HepG2 (cell line): Measurements from ENCODE around the gene MB. TPM values are rescaled to one million over a fixed set of nuclear protein-coding genes. Genes with fewer than 3 reads are reported as not detected.
A peak's percentile ranks its signal among the peaks of the same experiment; 100 is the strongest.

ENCODE experiments used
- ADNP ChIP-seq: sonication (generic); formaldehyde crosslinking; IDR thresholded peaks from 2 replicates; pipeline ENCODE4 v1.4.0; 2020; ENCODE audit warnings: missing genetic modification reagents
- FIP1L1 ChIP-seq: fragments of 200-400 bp; formaldehyde crosslinking; IDR thresholded peaks from 2 replicates; pipeline ENCODE4 v1.6.1; 2018; ENCODE audit warnings: low read depth, mild to moderate bottlenecking, low read length, moderate library complexity, borderline replicate concordance; ENCODE audit not compliant: insufficient read depth
- HDAC1 ChIP-seq: sonication (generic); formaldehyde crosslinking; IDR thresholded peaks from 2 replicates; pipeline ENCODE4 v1.5.1; 2020; ENCODE audit warnings: mild to moderate bottlenecking, missing genetic modification reagents
- HMGA1 ChIP-seq: sonication (generic); formaldehyde crosslinking; conservative IDR thresholded peaks from 2 replicates; pipeline ENCODE4 v1.4.0; 2020; ENCODE audit warnings: missing genetic modification reagents
- HNF4G ChIP-seq, 2 experiments: sonication (generic) in 1 of 2; formaldehyde crosslinking in 1 of 2; IDR thresholded peaks; 2 replicates each; pipeline versions ENCODE4 v1.4.0 to v1.6.1; 2011 to 2020; ENCODE audit warnings: borderline replicate concordance in 2 of 2, low read depth in 2 of 2, mild to moderate bottlenecking in 2 of 2, low read length in 1 of 2, missing genetic modification reagents in 1 of 2, moderate library complexity in 1 of 2
- KDM4B ChIP-seq: sonication (generic); formaldehyde crosslinking; IDR thresholded peaks from 2 replicates; pipeline ENCODE4 v1.4.0; 2020; ENCODE audit warnings: missing genetic modification reagents
- MED8 ChIP-seq: sonication (generic); formaldehyde crosslinking; IDR thresholded peaks from 2 replicates; pipeline ENCODE4 v1.8.1; 2023; ENCODE audit warnings: mild to moderate bottlenecking, missing genetic modification reagents; ENCODE audit not compliant: insufficient replicate concordance
- PRMT3 ChIP-seq: sonication (generic); formaldehyde crosslinking; IDR thresholded peaks from 2 replicates; pipeline ENCODE4 v1.8.1; 2022; ENCODE audit warnings: low read depth, mild to moderate bottlenecking, moderate library complexity, missing genetic modification reagents, borderline replicate concordance
- ZBTB8A ChIP-seq: sonication (generic); formaldehyde crosslinking; IDR thresholded peaks from 2 replicates; pipeline ENCODE4 v1.4.0; 2020; ENCODE audit warnings: mild to moderate bottlenecking, low read depth, missing genetic modification reagents, borderline replicate concordance
- ZFX ChIP-seq: sonication (generic); formaldehyde crosslinking; IDR thresholded peaks from 2 replicates; pipeline ENCODE4 v1.4.0; 2020; ENCODE audit warnings: mild to moderate bottlenecking, low read depth, missing genetic modification reagents, moderate library complexity
- ZNF292 ChIP-seq: sonication (generic); formaldehyde crosslinking; IDR thresholded peaks from 2 replicates; pipeline ENCODE4 v1.8.1; 2022; ENCODE audit warnings: mild to moderate bottlenecking, low read depth, missing genetic modification reagents, borderline replicate concordance
- ZNF367 ChIP-seq: sonication (generic); formaldehyde crosslinking; IDR thresholded peaks from 2 replicates; pipeline ENCODE4 v1.4.0; 2020; ENCODE audit warnings: missing genetic modification reagents, borderline replicate concordance
- ZNF501 ChIP-seq: sonication (generic); formaldehyde crosslinking; IDR thresholded peaks from 2 replicates; pipeline ENCODE4 v1.5.1; 2020; ENCODE audit warnings: mild to moderate bottlenecking, moderate library complexity, missing genetic modification reagents
- ZNF746 ChIP-seq: sonication (generic); formaldehyde crosslinking; IDR thresholded peaks from 2 replicates; pipeline ENCODE4 v1.8.0; 2022; ENCODE audit warnings: mild to moderate bottlenecking, missing genetic modification reagents
- ZNF83 ChIP-seq: sonication (generic); formaldehyde crosslinking; IDR thresholded peaks from 2 replicates; pipeline ENCODE4 v1.4.0; 2020; ENCODE audit warnings: missing genetic modification reagents, mild to moderate bottlenecking, borderline replicate concordance
- polyA plus RNA-seq, 8 experiments: library from polyadenylated mRNA; depleted of rRNA in 3 of 8; stranded (reverse) in 7 of 8; unstranded in 1 of 8; fragments of >200 nt; fragmentation: Illumina TruSeq in 4 of 8; extraction: Trizol in 4 of 8; gene quantifications; 2 replicates each; pipeline versions ENCODE4 v1.2.1 to v1.2.3, GENCODE V29; 2011 to 2016; ENCODE audit warnings: low read depth in 4 of 8, missing spikeins in 1 of 8, mixed read lengths in 1 of 8; ENCODE audit not compliant: insufficient read depth in 1 of 8
- total RNA-seq, 5 experiments: library from RNA; depleted of rRNA; stranded (reverse); fragments of >200 nt; fragmentation: Illumina TruSeq; extraction: Trizol; gene quantifications; 2 replicates each; pipeline ENCODE4 v1.2.3, GENCODE V29; 2016; ENCODE audit warnings: low read depth in 1 of 5
- TF ChIP-seq, protein P1 (sequence below): sonication (generic); formaldehyde crosslinking; IDR thresholded peaks from 2 replicates; pipeline ENCODE4 v1.9.0; 2021; ENCODE audit warnings: missing genetic modification reagents, mild to moderate bottlenecking, borderline replicate concordance
- TF ChIP-seq, protein P2 (sequence below): sonication (generic); formaldehyde crosslinking; IDR thresholded peaks from one replicate; pipeline ENCODE4 v1.5.1; 2020; ENCODE audit warnings: mild to moderate bottlenecking, missing genetic modification reagents; ENCODE audit errors: not compliant biosample characterization
- TF ChIP-seq, protein P3 (sequence below): sonication (generic); formaldehyde crosslinking; IDR thresholded peaks from 2 replicates; pipeline ENCODE4 v1.8.0; 2022; ENCODE audit warnings: missing genetic modification reagents, mild to moderate bottlenecking, moderate library complexity, borderline replicate concordance

Gene MB
- total and polyA plus RNA-seq, 2 of the 13 experiments (the other 11 are each of a cell fraction or from before 2014, with no cell fraction given) = 0.07 TPM; not detected in 1

DNA sequence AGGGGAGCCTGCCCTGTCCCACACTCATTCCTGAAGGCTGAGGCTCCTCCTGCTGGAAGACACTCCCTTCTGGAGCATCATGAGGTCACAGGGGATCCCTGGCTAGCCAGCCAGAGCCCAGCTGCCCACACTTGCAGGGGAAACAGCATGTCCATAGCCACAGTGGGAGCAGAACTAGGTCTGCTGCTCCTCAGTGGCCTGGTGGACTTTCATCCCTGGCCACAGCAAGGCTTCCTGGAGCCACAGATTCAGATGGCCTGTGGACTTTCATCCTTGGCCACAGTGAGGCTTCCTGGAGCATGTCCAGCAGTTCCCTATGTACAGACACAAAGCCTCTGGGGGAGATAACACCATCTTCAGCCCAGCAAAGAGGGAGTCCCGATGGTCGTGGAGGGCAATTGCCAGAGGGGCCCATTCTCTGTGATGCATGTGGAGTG is 25.2 kb upstream of the MB start (continued):
- TF ChIP-seq KDM4B (CRISPR knock-in tag) = no peak
- peak; percentile 77 for TF ChIP-seq ZNF501
- no peak for TF ChIP-seq ADNP (CRISPR knock-in tag)
- no peak for TF ChIP-seq ZBTB8A (CRISPR knock-in tag)
- TF ChIP-seq ZNF292 (CRISPR knock-in tag) = peak; percentile 33; the same call in 1 of the 2 replicates
- TF ChIP-seq ZNF83 = no peak
- peak; percentile 84 for TF ChIP-seq HNF4G (IDR thresholded peaks at IDR 0.05; ENCODE audit: borderline replicate concordance, low read depth, low read length)
- TF ChIP-seq HNF4G (CRISPR knock-in tag; IDR thresholded peaks at IDR 0.05; ENCODE audit: borderline replicate concordance, low read depth) = peak; percentile 92; the same call in 1 of the 2 replicates
- TF ChIP-seq, protein P1, sequence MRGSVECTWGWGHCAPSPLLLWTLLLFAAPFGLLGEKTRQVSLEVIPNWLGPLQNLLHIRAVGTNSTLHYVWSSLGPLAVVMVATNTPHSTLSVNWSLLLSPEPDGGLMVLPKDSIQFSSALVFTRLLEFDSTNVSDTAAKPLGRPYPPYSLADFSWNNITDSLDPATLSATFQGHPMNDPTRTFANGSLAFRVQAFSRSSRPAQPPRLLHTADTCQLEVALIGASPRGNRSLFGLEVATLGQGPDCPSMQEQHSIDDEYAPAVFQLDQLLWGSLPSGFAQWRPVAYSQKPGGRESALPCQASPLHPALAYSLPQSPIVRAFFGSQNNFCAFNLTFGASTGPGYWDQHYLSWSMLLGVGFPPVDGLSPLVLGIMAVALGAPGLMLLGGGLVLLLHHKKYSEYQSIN (CRISPR knock-in tag) = no peak
- TF ChIP-seq, protein P2, sequence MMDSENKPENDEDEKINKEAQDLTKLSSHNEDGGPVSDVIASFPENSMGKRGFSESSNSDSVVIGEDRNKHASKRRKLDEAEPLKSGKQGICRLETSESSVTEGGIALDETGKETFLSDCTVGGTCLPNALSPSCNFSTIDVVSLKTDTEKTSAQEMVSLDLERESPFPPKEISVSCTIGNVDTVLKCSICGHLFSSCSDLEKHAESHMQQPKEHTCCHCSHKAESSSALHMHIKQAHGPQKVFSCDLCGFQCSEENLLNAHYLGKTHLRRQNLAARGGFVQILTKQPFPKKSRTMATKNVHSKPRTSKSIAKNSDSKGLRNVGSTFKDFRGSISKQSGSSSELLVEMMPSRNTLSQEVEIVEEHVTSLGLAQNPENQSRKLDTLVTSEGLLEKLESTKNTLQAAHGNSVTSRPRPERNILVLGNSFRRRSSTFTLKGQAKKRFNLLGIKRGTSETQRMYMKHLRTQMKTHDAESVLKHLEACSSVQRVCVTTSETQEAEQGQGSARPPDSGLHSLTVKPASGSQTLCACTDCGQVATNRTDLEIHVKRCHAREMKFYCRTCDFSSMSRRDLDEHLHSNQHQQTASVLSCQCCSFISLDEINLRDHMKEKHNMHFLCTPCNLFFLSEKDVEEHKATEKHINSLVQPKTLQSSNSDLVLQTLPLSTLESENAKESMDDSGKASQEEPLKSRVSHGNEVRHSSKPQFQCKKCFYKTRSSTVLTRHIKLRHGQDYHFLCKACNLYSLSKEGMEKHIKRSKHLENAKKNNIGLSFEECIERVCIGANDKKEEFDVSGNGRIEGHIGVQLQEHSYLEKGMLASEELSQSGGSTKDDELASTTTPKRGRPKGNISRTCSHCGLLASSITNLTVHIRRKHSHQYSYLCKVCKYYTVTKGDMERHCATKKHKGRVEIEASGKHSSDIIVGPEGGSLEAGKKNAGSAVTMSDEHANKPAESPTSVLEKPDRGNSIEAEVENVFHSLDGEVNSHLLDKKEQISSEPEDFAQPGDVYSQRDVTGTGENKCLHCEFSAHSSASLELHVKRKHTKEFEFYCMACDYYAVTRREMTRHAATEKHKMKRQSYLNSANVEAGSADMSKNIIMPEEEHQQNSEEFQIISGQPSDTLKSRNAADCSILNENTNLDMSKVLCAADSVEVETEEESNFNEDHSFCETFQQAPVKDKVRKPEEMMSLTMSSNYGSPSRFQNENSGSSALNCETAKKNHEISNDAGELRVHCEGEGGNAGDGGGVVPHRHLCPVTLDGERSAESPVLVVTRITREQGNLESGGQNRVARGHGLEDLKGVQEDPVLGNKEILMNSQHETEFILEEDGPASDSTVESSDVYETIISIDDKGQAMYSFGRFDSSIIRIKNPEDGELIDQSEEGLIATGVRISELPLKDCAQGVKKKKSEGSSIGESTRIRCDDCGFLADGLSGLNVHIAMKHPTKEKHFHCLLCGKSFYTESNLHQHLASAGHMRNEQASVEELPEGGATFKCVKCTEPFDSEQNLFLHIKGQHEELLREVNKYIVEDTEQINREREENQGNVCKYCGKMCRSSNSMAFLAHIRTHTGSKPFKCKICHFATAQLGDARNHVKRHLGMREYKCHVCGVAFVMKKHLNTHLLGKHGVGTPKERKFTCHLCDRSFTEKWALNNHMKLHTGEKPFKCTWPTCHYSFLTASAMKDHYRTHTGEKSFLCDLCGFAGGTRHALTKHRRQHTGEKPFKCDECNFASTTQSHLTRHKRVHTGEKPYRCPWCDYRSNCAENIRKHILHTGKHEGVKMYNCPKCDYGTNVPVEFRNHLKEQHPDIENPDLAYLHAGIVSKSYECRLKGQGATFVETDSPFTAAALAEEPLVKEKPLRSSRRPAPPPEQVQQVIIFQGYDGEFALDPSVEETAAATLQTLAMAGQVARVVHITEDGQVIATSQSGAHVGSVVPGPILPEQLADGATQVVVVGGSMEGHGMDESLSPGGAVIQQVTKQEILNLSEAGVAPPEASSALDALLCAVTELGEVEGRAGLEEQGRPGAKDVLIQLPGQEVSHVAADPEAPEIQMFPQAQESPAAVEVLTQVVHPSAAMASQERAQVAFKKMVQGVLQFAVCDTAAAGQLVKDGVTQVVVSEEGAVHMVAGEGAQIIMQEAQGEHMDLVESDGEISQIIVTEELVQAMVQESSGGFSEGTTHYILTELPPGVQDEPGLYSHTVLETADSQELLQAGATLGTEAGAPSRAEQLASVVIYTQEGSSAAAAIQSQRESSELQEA (CRISPR knock-in tag) = no peak
- TF ChIP-seq HMGA1 (CRISPR knock-in tag) = no peak
- TF ChIP-seq ZNF367 (CRISPR knock-in tag) = no peak
- TF ChIP-seq PRMT3 = no peak
- TF ChIP-seq, protein P3, sequence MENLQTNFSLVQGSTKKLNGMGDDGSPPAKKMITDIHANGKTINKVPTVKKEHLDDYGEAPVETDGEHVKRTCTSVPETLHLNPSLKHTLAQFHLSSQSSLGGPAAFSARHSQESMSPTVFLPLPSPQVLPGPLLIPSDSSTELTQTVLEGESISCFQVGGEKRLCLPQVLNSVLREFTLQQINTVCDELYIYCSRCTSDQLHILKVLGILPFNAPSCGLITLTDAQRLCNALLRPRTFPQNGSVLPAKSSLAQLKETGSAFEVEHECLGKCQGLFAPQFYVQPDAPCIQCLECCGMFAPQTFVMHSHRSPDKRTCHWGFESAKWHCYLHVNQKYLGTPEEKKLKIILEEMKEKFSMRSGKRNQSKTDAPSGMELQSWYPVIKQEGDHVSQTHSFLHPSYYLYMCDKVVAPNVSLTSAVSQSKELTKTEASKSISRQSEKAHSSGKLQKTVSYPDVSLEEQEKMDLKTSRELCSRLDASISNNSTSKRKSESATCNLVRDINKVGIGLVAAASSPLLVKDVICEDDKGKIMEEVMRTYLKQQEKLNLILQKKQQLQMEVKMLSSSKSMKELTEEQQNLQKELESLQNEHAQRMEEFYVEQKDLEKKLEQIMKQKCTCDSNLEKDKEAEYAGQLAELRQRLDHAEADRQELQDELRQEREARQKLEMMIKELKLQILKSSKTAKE (CRISPR knock-in tag) = no peak
- peak; percentile 45 for TF ChIP-seq ZFX (CRISPR knock-in tag)
- no peak for TF ChIP-seq FIP1L1
- 0 out of 2 replicates have a peak, but pooled peaks have one; percentile 42 for TF ChIP-seq HDAC1
- TF ChIP-seq ZNF746 (CRISPR knock-in tag) = no peak
- TF ChIP-seq MED8 (CRISPR knock-in tag) = no peak
